H9 (cell line): ENCODE measurements around the gene KAZN. TPM values are rescaled to one million over a fixed set of nuclear protein-coding genes. Genes with fewer than 3 reads are reported as not detected.

Experiments
- DNase-seq: peaks from one replicate; pipeline ENCODE4 v3.0.0-alpha.2; 2017
- H2AFZ ChIP-seq: one replicate; pipeline ENCODE4 v1.6.1; 2013; ENCODE audit warnings: mild to moderate bottlenecking, low read length, control low read depth, moderate library complexity
- H2AK5ac ChIP-seq: 2 replicates; pipeline ENCODE4 v1.6.1; 2013; ENCODE audit warnings: low read length, control low read depth, mixed read lengths; ENCODE audit not compliant: insufficient read length
- H2BK120ac ChIP-seq: one replicate; pipeline ENCODE4 v1.6.1; 2013; ENCODE audit warnings: low read depth, mild to moderate bottlenecking, low read length, control low read depth, inconsistent platforms; ENCODE audit not compliant: poor library complexity, severe bottlenecking
- H2BK12ac ChIP-seq: 2 replicates; pipeline ENCODE4 v1.6.1; 2013; ENCODE audit warnings: low read length, control low read depth, mixed read lengths, low read depth; ENCODE audit not compliant: insufficient read length
- H2BK15ac ChIP-seq: 2 replicates; pipeline ENCODE4 v1.6.1; 2013; ENCODE audit warnings: low read depth, low read length, control low read depth
- H2BK20ac ChIP-seq: one replicate; pipeline ENCODE4 v1.6.1; 2013; ENCODE audit warnings: low read depth, mild to moderate bottlenecking, low read length, control low read depth, inconsistent platforms; ENCODE audit not compliant: poor library complexity, severe bottlenecking
- H2BK5ac ChIP-seq: 2 replicates; pipeline ENCODE4 v1.6.1; 2013; ENCODE audit warnings: low read length, control low read depth, mixed read lengths; ENCODE audit not compliant: insufficient read length
- H3K14ac ChIP-seq: 2 replicates; pipeline ENCODE4 v1.6.1; 2013; ENCODE audit warnings: low read length, control low read depth; ENCODE audit not compliant: insufficient read depth
- H3K18ac ChIP-seq: 2 replicates; pipeline ENCODE4 v1.6.1; 2013; ENCODE audit warnings: low read depth, mild to moderate bottlenecking, mixed read lengths, low read length, control low read depth; ENCODE audit not compliant: insufficient read length
- H3K23ac ChIP-seq: 2 replicates; pipeline ENCODE4 v1.6.1; 2013; ENCODE audit warnings: low read length, control low read depth, mixed read lengths, low read depth; ENCODE audit not compliant: insufficient read length
- H3K23me2 ChIP-seq: 2 replicates; pipeline ENCODE4 v1.6.1; 2013; ENCODE audit warnings: low read depth, mild to moderate bottlenecking, mixed read lengths, low read length, control low read depth; ENCODE audit not compliant: insufficient read length, poor library complexity, severe bottlenecking
- H3K27ac ChIP-seq: 2 replicates; pipeline ENCODE4 v1.5.1; 2013; ENCODE audit warnings: low read length, control low read depth, mixed read lengths, low read depth; ENCODE audit not compliant: insufficient read length
- H3K27me3 ChIP-seq: 2 replicates; pipeline ENCODE4 v1.6.1; 2013; ENCODE audit warnings: low read length, control low read depth, inconsistent platforms; ENCODE audit not compliant: insufficient read depth
- H3K4ac ChIP-seq: 2 replicates; pipeline ENCODE4 v1.6.1; 2013; ENCODE audit warnings: low read depth, mild to moderate bottlenecking, control low read depth, inconsistent platforms, low read length, moderate library complexity
- H3K4me1 ChIP-seq: 2 replicates; pipeline ENCODE4 v1.6.1; 2013; ENCODE audit warnings: low read length, control low read depth, inconsistent platforms; ENCODE audit not compliant: insufficient read depth
- H3K4me2 ChIP-seq: 2 replicates; pipeline ENCODE4 v1.6.1; 2013; ENCODE audit warnings: low read length, control low read depth, mixed read lengths; ENCODE audit not compliant: insufficient read length, insufficient read depth
- H3K56ac ChIP-seq: 2 replicates; pipeline ENCODE4 v1.6.1; 2013; ENCODE audit warnings: low read depth, mild to moderate bottlenecking, mixed read lengths, low read length, control low read depth; ENCODE audit not compliant: insufficient read length
- H3K79me1 ChIP-seq: 2 replicates; pipeline ENCODE4 v1.6.1; 2013; ENCODE audit warnings: low read depth, mild to moderate bottlenecking, moderate library complexity, low read length, control low read depth, inconsistent platforms; ENCODE audit not compliant: insufficient read depth, poor library complexity, severe bottlenecking
- H3K79me2 ChIP-seq: 2 replicates; pipeline ENCODE4 v1.6.1; 2013; ENCODE audit warnings: low read length, control low read depth, inconsistent platforms; ENCODE audit not compliant: insufficient read depth
- H3K9ac ChIP-seq: 2 replicates; pipeline ENCODE4 v1.6.1; 2013; ENCODE audit warnings: low read length, control low read depth, mixed read lengths; ENCODE audit not compliant: insufficient read length; ENCODE audit errors: extremely low read depth
- H3K9me3 ChIP-seq: one replicate; pipeline ENCODE4 v1.6.1; 2013; ENCODE audit warnings: low read depth, low read length, inconsistent platforms; ENCODE audit not compliant: control insufficient read depth
- H3T11ph ChIP-seq: one replicate; pipeline ENCODE4 v1.6.1; 2013; ENCODE audit warnings: mild to moderate bottlenecking, low read length, control low read depth, inconsistent platforms
- H4K20me1 ChIP-seq: one replicate; pipeline ENCODE4 v1.6.1; 2013; ENCODE audit not compliant: control insufficient read depth, insufficient read length, insufficient read depth
- H4K5ac ChIP-seq: 2 replicates; pipeline ENCODE4 v1.6.1; 2013; ENCODE audit warnings: low read depth, mild to moderate bottlenecking, mixed read lengths, low read length, control low read depth; ENCODE audit not compliant: insufficient read length
- H4K8ac ChIP-seq: replicated peaks from 2 replicates; pipeline ENCODE4 v1.6.1; 2013; ENCODE audit warnings: low read length, control low read depth, mixed read lengths, low read depth; ENCODE audit not compliant: insufficient read length
- H4K91ac ChIP-seq: 2 replicates; pipeline ENCODE4 v1.6.1; 2013; ENCODE audit warnings: low read depth, mild to moderate bottlenecking, moderate library complexity, mixed read lengths, low read length, control low read depth; ENCODE audit not compliant: insufficient read length
- H3K27ac Mint-ChIP-seq, 3 experiments: 2 replicates in 2 of 3; 3 replicates in 1 of 3; pipeline ENCODE4 v1.8.0; 2020 to 2021; ENCODE audit warnings: mixed read lengths in 3 of 3, mild to moderate bottlenecking in 1 of 3, moderate library complexity in 1 of 3
- H3K27me3 Mint-ChIP-seq: 2 replicates; pipeline ENCODE4 v1.8.0; 2021; ENCODE audit warnings: low read depth, mild to moderate bottlenecking, moderate library complexity, mixed read lengths
- H3K36me3 Mint-ChIP-seq, 3 experiments: 2 replicates in 2 of 3; 3 replicates in 1 of 3; pipeline ENCODE4 v1.8.0; 2020 to 2021; ENCODE audit warnings: low read depth in 3 of 3, mixed read lengths in 3 of 3; ENCODE audit not compliant: insufficient read depth in 1 of 3
- H3K4me1 Mint-ChIP-seq, 2 experiments: 2 replicates each; pipeline ENCODE4 v1.8.0; 2020; ENCODE audit warnings: mixed read lengths in 2 of 2
- H3K4me3 Mint-ChIP-seq, 2 experiments: 2 replicates in 1 of 2; 3 replicates in 1 of 2; pipeline ENCODE4 v1.8.0; 2020 to 2021; ENCODE audit warnings: mild to moderate bottlenecking in 2 of 2, mixed read lengths in 2 of 2, moderate library complexity in 1 of 2
- H3K9me3 Mint-ChIP-seq, 2 experiments: 2 replicates in 1 of 2; 3 replicates in 1 of 2; pipeline ENCODE4 v1.8.0; 2020; ENCODE audit warnings: mild to moderate bottlenecking in 2 of 2, mixed read lengths in 2 of 2, moderate library complexity in 1 of 2
- WGBS: extraction: QIAGEN DNeasy Blood & Tissue Kit; methylation state at CpG from one replicate; pipeline ENCODE4 v1.1.7; 2013; ENCODE audit warnings: missing lambda C conversion rate, low lambda C conversion rate, mixed read lengths; ENCODE audit not compliant: insufficient read length; ENCODE audit errors: extremely low coverage; 5-methylcytosine and 5-hydroxymethylcytosine counted together
- total RNA-seq: library from RNA; stranded (reverse); gene quantifications from 2 replicates; pipeline ENCODE4 v1.2.1, GENCODE V29; 2021
- TF ChIP-seq, protein P1 (sequence below): fragments of 200-600 bp; sonication (generic); conservative IDR thresholded peaks from 3 replicates; pipeline ENCODE4 v1.8.0; 2021; ENCODE audit warnings: antibody characterized with exemption, mild to moderate bottlenecking

Gene KAZN
- total RNA-seq, 1 experiment from 2014 or later, result 7.6 TPM

DNA sequence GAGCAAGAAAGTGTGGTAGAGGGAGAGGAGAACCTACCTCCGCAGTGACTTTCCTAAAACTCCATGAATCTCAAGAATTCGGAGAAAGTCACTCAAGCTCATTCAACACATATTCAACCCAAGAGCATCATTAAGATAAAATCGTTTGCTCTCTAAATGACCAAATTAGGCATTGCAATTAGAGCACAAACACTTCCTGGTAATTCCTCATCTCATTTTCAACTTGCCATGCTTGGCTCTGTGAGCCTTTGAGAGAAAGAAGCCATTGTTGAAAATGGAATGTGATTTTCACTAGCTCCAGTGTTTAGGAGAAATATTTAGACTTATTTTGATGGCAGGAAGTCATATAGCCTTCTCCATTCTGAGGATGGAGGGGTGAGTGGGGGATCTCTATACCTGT, 52.5 kb downstream of the KAZN start:
- no peaks in the 10 kb centered on the region for H3K9me3 Mint-ChIP-seq
- Histone ChIP-seq H2BK20ac (no peak overlapping the region), H3K9me3 (no peaks in the 10 kb centered on the region), H2BK5ac (no peak overlapping the region), H3K23me2 (no peaks in the 10 kb centered on the region), H3K27me3 (no peaks in the 10 kb centered on the region), H3K9ac (no peak overlapping the region), H4K91ac (no peak overlapping the region), H3K4me2 (no peak overlapping the region), H2AK5ac (no peak overlapping the region), H4K5ac (no peak overlapping the region), H4K20me1 (no peaks in the 10 kb centered on the region), H2AFZ (no peak overlapping the region), H3K79me1 (no peaks in the 10 kb centered on the region), H3K23ac (no peak overlapping the region), H2BK15ac (no peak overlapping the region), H3K27ac (no peak overlapping the region), H3K4me1 (no peaks in the 10 kb centered on the region), H3K56ac (no peak overlapping the region), H4K8ac (no peak overlapping the region), H3K79me2 (no peaks in the 10 kb centered on the region), H3T11ph (no peak overlapping the region), H2BK12ac (no peak overlapping the region), H3K14ac (no peak overlapping the region), H2BK120ac (no peak overlapping the region), H3K4ac (no peak overlapping the region), H3K18ac (no peak overlapping the region)
- no peak overlapping the region for H3K4me3 Mint-ChIP-seq
- H3K27ac Mint-ChIP-seq, result no peak overlapping the region; a peak in 1 of 7 replicates
- no peaks in the 10 kb centered on the region for H3K36me3 Mint-ChIP-seq
- WGBS, result no CpG with 5 or more reads among the region's 3 CpGs
- TF ChIP-seq, protein P1, sequence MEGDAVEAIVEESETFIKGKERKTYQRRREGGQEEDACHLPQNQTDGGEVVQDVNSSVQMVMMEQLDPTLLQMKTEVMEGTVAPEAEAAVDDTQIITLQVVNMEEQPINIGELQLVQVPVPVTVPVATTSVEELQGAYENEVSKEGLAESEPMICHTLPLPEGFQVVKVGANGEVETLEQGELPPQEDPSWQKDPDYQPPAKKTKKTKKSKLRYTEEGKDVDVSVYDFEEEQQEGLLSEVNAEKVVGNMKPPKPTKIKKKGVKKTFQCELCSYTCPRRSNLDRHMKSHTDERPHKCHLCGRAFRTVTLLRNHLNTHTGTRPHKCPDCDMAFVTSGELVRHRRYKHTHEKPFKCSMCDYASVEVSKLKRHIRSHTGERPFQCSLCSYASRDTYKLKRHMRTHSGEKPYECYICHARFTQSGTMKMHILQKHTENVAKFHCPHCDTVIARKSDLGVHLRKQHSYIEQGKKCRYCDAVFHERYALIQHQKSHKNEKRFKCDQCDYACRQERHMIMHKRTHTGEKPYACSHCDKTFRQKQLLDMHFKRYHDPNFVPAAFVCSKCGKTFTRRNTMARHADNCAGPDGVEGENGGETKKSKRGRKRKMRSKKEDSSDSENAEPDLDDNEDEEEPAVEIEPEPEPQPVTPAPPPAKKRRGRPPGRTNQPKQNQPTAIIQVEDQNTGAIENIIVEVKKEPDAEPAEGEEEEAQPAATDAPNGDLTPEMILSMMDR, result no peak
- H3K27me3 Mint-ChIP-seq, result no peaks in the 10 kb centered on the region
- peaks cover 4 to 8% of the 10 kb centered on the region in 2 experiments; a peak in 3 of 4 replicates for H3K4me1 Mint-ChIP-seq
- DNase-seq, result no peak
